ENCODE data around the gene ARIH2.

DNA sequence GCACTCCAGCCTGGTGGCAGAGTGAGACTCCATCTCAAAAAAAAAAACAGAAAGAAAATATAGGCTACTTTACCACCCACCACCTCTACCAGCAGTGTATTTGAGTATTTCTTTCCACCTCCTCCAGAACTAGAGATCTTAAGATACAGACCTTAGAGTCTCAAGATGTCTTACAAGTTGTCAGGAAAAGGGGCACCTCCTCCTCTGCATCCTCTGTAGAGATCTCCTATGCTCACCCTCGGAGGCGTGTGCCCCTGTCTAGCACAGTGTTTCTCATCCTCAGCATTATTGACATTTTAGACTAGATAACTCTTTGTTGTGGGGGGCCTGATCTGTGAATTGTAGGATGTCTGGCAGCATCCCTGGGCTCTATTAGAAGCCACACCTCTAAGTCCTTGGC lies 43.7 kb downstream of the ARIH2 start:
- TF ChIP-seq, protein P1, sequence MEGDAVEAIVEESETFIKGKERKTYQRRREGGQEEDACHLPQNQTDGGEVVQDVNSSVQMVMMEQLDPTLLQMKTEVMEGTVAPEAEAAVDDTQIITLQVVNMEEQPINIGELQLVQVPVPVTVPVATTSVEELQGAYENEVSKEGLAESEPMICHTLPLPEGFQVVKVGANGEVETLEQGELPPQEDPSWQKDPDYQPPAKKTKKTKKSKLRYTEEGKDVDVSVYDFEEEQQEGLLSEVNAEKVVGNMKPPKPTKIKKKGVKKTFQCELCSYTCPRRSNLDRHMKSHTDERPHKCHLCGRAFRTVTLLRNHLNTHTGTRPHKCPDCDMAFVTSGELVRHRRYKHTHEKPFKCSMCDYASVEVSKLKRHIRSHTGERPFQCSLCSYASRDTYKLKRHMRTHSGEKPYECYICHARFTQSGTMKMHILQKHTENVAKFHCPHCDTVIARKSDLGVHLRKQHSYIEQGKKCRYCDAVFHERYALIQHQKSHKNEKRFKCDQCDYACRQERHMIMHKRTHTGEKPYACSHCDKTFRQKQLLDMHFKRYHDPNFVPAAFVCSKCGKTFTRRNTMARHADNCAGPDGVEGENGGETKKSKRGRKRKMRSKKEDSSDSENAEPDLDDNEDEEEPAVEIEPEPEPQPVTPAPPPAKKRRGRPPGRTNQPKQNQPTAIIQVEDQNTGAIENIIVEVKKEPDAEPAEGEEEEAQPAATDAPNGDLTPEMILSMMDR (IDR thresholded peaks at IDR 0.05) = no peak
- TF ChIP-seq POLR2A (IDR thresholded peaks at IDR 0.05) = no peak

Data from uterus (tissue), 2 donors.